GM12874 (cell line): ENCODE results near the gene ABLIM1.

Experiments
- CTCF ChIP-seq: IDR thresholded peaks from 2 replicates; pipeline ENCODE4 v1.5.1; 2011; ENCODE audit warnings: low read depth, mild to moderate bottlenecking, control low read depth, low read length, moderate library complexity; ENCODE audit not compliant: insufficient read depth

ABLIM1 gene

GRCh38 chr10:114491933-114492332 is 166.1 kb downstream of the ABLIM1 start:
- no peak for TF ChIP-seq CTCF

GRCh38 chr10:114491419-114491818 is 166.7 kb downstream of the ABLIM1 start:
- TF ChIP-seq CTCF: no peak

DNA sequence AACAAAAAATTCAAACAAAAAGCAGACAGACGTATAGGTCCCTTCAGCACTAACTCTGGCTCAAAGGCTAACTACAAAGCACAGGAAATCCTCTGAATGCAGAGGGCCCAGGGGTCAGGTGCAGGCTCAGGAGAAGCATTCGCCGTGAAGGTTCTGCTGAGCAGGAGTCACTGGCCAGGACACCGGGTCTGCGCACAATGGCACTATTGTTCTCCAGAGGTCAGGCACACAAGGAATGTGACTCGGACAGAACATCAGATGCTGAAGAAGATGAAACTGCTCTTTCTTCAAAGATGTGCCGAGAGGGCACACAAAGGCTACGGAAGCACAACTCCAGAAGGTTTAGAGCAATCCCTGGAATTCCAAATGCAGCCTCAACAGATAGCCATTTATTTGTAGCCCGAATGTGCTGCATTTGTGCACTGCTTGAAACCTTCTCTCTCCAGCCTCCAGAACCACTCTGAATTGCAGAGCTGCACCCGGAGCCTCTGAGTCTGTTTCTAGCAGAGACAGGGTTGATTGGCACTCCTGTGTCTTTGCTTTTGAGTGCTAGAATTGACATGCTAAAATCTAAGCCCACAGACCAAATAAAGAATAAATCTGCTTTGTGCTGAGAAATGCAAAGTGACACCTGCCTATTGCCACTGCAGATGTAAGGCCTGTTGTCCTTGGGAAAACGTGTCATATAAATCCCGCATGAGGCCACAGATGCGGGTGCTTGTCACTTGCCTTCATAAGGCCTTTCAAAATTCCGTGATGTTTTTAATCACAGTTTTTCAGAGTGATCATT is 168.4 kb downstream of the ABLIM1 start:
- TF ChIP-seq CTCF: no peak

DNA sequence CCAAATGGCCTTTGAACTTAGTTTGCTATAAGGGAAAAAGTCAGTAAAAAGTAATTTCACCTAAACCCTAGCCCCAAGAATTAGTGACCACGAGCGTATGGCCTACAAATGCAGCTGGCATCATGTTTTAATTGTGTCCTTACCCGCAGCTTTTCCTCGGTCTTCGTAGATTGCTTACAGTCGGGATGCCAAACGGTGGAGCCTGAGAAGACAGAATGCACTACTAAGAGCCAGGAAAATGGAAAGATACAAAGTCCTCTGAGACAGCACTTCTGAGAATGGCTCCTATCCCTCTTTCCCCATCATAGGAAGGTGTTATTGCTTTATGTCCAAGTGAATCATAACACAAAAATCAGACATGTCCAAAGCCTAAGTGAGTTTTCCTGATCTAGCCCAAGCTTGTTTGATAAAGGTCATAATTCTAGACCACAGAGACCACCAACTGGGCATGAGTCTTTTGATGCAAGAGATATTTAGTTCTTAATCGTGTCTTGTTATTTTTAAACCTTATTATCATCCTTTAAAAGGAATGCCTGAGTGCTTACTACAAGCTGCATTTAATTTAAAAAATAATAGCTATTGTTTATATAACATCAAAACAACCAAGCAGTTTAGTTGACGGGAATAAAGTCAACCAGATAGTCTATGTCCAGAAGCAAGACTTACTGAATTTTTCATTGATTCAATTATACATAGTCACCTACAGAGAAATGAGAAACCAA is 170.1 kb downstream of the ABLIM1 start:
- TF ChIP-seq CTCF: no peak

DNA sequence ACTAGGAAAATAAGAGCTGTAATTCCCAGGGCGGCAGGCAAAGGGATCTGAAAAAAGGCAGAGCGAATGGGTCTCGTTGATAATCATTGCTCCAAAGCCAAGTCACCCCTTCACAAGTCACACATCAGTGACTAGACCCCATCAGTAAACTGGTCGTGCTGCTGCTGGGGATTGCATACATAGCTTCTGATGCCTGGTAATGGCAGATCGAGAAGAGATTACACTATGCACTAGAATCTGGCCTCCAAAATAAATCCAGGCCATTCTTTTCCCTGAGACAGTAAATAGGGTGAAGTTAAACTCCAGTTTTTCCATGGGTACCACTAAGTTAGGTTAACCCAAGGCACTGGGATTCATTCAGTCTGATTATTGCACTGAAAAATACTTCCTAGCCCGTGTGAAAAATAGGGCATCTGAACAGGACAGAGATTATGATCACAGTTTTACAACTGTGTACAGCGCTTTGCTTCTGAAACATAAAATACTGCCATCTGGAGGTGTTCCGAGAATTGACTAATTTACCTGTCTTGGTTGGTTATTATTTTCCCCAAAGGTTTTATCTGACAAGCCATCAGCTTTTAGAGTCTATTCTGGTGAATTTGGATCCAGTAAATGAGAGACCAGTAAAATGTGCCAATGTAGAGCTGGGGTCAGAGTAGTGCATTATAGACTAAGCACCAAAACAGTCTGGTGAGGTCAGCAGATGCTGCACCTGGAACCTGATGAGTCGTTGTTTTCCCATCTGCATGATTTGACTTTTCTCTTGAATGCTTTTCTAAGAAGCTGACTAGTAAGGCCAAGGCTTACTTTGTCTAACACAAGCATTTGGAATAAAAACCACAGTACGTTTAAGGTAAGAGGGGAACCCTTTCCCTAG is 170.9 kb downstream of the ABLIM1 start:
- 0 out of 2 replicates have a peak, but pooled peaks have one; percentile 1 for TF ChIP-seq CTCF

- TF ChIP-seq CTCF: no peak
Observed at GRCh38 chr10:114485696-114486400, 172.2 kb downstream of the ABLIM1 start.
